ENCODE measurements around the gene DVL1.

The DVL1 gene

GRCh38 chr1:1285611-1286311, 63.5 kb downstream of the DVL1 start:
- Mint-ChIP-seq H3K27me3 (no peaks in the 10 kb centered on the region), H3K9me3 (no peaks in the 10 kb centered on the region), H3K4me1 (no peaks in the 10 kb centered on the region), H3K27ac (ENCODE audit: low read depth) (no peak overlapping the region), H3K36me3 (ENCODE audit: insufficient read depth) (peaks cover 4% of the 10 kb centered on the region), H3K4me3 (no peak overlapping the region)
- ATAC-seq (replicated peaks; ENCODE audit: extremely low read depth, poor library complexity, severe bottlenecking) (no peak), DNase-seq (ENCODE audit: low spot score in 2 of 2) (no peak)
